ENCODE data around the gene NDUFS8. TPM values are rescaled to one million over a fixed set of nuclear protein-coding genes. Genes with fewer than 3 reads are reported as not detected.

The NDUFS8 gene
- total and polyA plus RNA-seq, 2 of the 4 experiments (the other 2 are of a cell fraction): 85.9 to 131 TPM

DNA sequence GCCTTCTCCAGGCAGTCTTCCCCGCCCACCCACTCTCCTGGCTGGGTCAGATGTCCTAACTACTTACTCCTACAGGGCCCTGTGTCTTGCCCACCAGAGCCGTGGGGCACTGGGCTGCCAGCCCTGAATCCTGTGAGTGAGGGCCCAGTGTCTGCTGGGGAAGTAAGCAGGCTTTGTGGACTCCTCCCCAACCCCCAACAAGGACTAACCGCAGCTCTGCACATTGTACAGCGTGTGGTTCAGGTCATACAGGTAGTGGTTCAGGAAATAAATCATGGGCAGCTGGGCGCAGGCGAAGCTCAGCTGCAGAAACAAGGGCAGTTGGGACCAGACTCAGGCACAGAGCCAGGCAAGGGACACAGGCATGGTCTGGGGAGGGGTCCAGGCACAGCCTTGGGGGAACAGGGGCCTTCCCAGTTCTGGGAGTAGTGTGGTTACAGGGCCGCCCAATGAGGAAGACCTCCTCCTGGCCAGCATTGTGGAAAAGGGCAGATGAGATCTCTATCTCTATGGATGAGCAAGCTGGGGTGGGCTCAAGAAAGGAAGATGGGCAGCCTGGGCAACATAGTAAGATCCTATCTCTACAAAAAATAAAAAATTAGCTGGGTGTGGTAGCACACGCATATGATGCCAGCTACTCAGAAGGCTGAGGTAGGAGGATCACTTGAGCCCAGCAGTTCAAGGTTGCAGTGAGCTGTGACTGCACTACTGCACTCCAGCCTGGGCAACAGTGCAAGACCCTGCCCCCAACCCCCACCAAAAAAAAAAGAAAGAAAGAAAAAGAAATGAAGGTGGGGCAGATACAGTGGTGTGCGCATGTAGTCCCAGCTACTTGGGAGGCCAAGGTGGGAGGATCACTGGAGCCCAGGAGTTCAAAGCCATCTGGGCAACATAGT is 32.1 kb upstream of the NDUFS8 start:
- H3K4me2 ChIP-seq (ENCODE audit: low read depth, low read length): no peak overlapping the region

More for the DNA sequence above, 32.1 kb upstream of the NDUFS8 start:
- no peak overlapping the region for H3K14ac ChIP-seq (replicated peaks; ENCODE audit: low read depth, low read length)
- no peak overlapping the region for H3K4me3 ChIP-seq (ENCODE audit: insufficient read depth, low read depth, low read length)
- H3K36me3 ChIP-seq (ENCODE audit: control insufficient read depth, insufficient read depth, low read length): no peaks in the 10 kb centered on the region
- H2AK9ac ChIP-seq (replicated peaks; ENCODE audit: low read depth, low read length, poor library complexity): no peak overlapping the region
- no peak overlapping the region for H2BK120ac ChIP-seq (ENCODE audit: low read depth, low read length)
- intact Hi-C loops (cut with micrococcal nuclease): no loop called here
- ChIA-PET CTCF (no interaction called here), POLR2A (ENCODE audit: unreplicated experiment) (no interaction called here)
- H3K79me1 ChIP-seq (ENCODE audit: low read depth in 1 of 2, low read length in 2 of 2): no peaks in the 10 kb centered on the region
- no peak overlapping the region for H3K27ac ChIP-seq (ENCODE audit: insufficient read depth, low read length)
- no peaks in the 10 kb centered on the region for H3K9me3 ChIP-seq (ENCODE audit: control insufficient read depth, insufficient read depth, low read length)
- dilution Hi-C loops (cut with HindIII; ENCODE audit: low sequenced_read_pairs, unreplicated experiment): no loop called here
- H2BK20ac ChIP-seq (ENCODE audit: low read depth, low read length): no peak overlapping the region
- H3K23ac ChIP-seq (ENCODE audit: low read depth, low read length): no peak overlapping the region
- no peaks in the 10 kb centered on the region for H3K27me3 ChIP-seq (ENCODE audit: control insufficient read depth, insufficient read depth, low read length)
- H4K5ac ChIP-seq (ENCODE audit: low read depth, low read length): no peak overlapping the region
- in situ Hi-C loops (cut with MboI; ENCODE audit: low sequenced_read_pairs): no loop called here
- no peak overlapping the region for H4K91ac ChIP-seq (ENCODE audit: insufficient read depth, low read depth, low read length)
- no peaks in the 10 kb centered on the region; the same call in 1 of the 2 replicates for H3K9me1 ChIP-seq (ENCODE audit: insufficient read depth, low read length)
- TF ChIP-seq BHLHE40 (IDR thresholded peaks at IDR 0.05; ENCODE audit: low read depth, low read length) (no peak), POLR2A (IDR thresholded peaks at IDR 0.05; ENCODE audit: low read depth, low read length) (no peak), CEBPB (IDR thresholded peaks at IDR 0.05; ENCODE audit: low read depth, low read length) (no peak), FOS (IDR thresholded peaks at IDR 0.05; ENCODE audit: low read depth, low read length) (no peak), MAZ (IDR thresholded peaks at IDR 0.05; ENCODE audit: borderline replicate concordance, low read depth, low read length) (no peak), SMC3 (IDR thresholded peaks at IDR 0.05; ENCODE audit: low read depth, low read length) (no peak), NFE2L2 (IDR thresholded peaks at IDR 0.05; ENCODE audit: low read depth, low read length) (no peak), RFX5 (IDR thresholded peaks at IDR 0.05; ENCODE audit: low read depth, low read length) (no peak), CHD1 (IDR thresholded peaks at IDR 0.05; ENCODE audit: low read depth, low read length) (no peak)
- TF ChIP-seq, protein P1, sequence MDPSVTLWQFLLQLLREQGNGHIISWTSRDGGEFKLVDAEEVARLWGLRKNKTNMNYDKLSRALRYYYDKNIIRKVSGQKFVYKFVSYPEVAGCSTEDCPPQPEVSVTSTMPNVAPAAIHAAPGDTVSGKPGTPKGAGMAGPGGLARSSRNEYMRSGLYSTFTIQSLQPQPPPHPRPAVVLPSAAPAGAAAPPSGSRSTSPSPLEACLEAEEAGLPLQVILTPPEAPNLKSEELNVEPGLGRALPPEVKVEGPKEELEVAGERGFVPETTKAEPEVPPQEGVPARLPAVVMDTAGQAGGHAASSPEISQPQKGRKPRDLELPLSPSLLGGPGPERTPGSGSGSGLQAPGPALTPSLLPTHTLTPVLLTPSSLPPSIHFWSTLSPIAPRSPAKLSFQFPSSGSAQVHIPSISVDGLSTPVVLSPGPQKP (IDR thresholded peaks at IDR 0.05; ENCODE audit: borderline replicate concordance, low read depth, low read length): no peak
- TF ChIP-seq, protein P2, sequence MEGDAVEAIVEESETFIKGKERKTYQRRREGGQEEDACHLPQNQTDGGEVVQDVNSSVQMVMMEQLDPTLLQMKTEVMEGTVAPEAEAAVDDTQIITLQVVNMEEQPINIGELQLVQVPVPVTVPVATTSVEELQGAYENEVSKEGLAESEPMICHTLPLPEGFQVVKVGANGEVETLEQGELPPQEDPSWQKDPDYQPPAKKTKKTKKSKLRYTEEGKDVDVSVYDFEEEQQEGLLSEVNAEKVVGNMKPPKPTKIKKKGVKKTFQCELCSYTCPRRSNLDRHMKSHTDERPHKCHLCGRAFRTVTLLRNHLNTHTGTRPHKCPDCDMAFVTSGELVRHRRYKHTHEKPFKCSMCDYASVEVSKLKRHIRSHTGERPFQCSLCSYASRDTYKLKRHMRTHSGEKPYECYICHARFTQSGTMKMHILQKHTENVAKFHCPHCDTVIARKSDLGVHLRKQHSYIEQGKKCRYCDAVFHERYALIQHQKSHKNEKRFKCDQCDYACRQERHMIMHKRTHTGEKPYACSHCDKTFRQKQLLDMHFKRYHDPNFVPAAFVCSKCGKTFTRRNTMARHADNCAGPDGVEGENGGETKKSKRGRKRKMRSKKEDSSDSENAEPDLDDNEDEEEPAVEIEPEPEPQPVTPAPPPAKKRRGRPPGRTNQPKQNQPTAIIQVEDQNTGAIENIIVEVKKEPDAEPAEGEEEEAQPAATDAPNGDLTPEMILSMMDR (conservative IDR thresholded peaks at IDR 0.05; ENCODE audit: low read depth, low read length): no peak
- no TSS peak for BruUV-seq (replicated peaks)
- H2BK5ac ChIP-seq (ENCODE audit: low read depth, low read length, poor library complexity, severe bottlenecking): no peak overlapping the region
- H2BK15ac ChIP-seq (ENCODE audit: low read depth, low read length): no peak overlapping the region
- no peak overlapping the region for H3K9ac ChIP-seq (ENCODE audit: low read depth, low read length)
- 100% methylated on average over 2 of the region's 9 CpGs; no CpG with 5 or more reads in 1 of the 2 experiments for WGBS, 2 experiments (ENCODE audit: extremely low coverage in 2 of 2, insufficient read length in 1 of 2)
- no peak overlapping the region for H3K4ac ChIP-seq (ENCODE audit: low read depth, low read length)
- no peak overlapping the region for H2AFZ ChIP-seq (replicated peaks; ENCODE audit: low read length, poor library complexity)
- H4K8ac ChIP-seq (ENCODE audit: low read depth in 2 of 2, low read length in 2 of 2): no peak overlapping the region
- ATAC-seq (ENCODE audit: low read depth) (no peak), DNase-seq (no peak)
- H3K56ac ChIP-seq (ENCODE audit: extremely low read depth, insufficient read depth, low read length): no peak overlapping the region
- no peaks in the 10 kb centered on the region for H4K20me1 ChIP-seq (ENCODE audit: insufficient read depth, low read length)
- H2AK5ac ChIP-seq (ENCODE audit: low read depth, low read length): no peak overlapping the region
- H3K4me1 ChIP-seq (ENCODE audit: control insufficient read depth, insufficient read depth, low read length): peaks cover 2% of the 10 kb centered on the region; the same call in 1 of the 2 replicates
- H3K18ac ChIP-seq (ENCODE audit: low read depth, low read length): no peak overlapping the region
